GM12878 (cell line): ENCODE data around the gene GALC. TPM values are rescaled to one million over a fixed set of nuclear protein-coding genes. Genes with fewer than 3 reads are reported as not detected.

Experiments
- ATAC-seq: fragments of 200-7000 bp; cut with Tn5 transposase; 3 replicates; pipeline ENCODE4 v1.9.1; 2020; ENCODE audit warnings: mild to moderate bottlenecking, moderate library complexity
- BruUV-seq: library from RNA; stranded (reverse); fragments of 400-500 nt; replicated peaks from 2 replicates; lab custom pipeline; 2021; lab: Mats Ljungman, UMichigan
- CTCF ChIA-PET: fragments of 300-600 bp; sonication (Branson Sonifier 250); formaldehyde crosslinking; extraction: SDS; loops from one replicate; lab custom pipeline; 2021; ENCODE audit warnings: inconsistent platforms; lab: Yijun Ruan, JAX
- POLR2A ChIA-PET: fragments of 350-600 bp; formaldehyde crosslinking; extraction: SDS; loops from one replicate; lab custom pipeline; 2021; ENCODE audit warnings: inconsistent platforms; lab: Charles Lee
- RAD21 ChIA-PET: fragments of 300-600 bp; sonication (Branson Sonifier 250); formaldehyde crosslinking; loops from one replicate; lab custom pipeline; 2023; ENCODE audit warnings: antibody characterized with exemption; ENCODE audit not compliant: unreplicated experiment; lab: Charles Lee
- SMC1A ChIA-PET: fragments of 300-600 bp; sonication (Branson Sonifier 250); formaldehyde crosslinking; loops from one replicate; lab custom pipeline; 2023; ENCODE audit not compliant: unreplicated experiment, uncharacterized antibody; lab: Charles Lee
- DNase-seq: peaks from one replicate; pipeline ENCODE4 v3.0.0-alpha.2; 2011; ENCODE audit warnings: low read depth, low spot score
- FAIRE-seq: peaks from 3 replicates; lab custom pipeline; 2011; peaks lifted over from hg19 to GRCh38; lab: Jason Lieb, UNC
- H2AFZ ChIP-seq: 2 replicates; pipeline ENCODE4 v1.6.0; 2011; ENCODE audit warnings: low read depth, low read length, control low read depth; ENCODE audit not compliant: control insufficient read depth
- H3K27ac ChIP-seq: 2 replicates; pipeline ENCODE4 v1.5.1; 2011; ENCODE audit warnings: control low read depth; ENCODE audit not compliant: control insufficient read depth, insufficient read depth
- H3K27me3 ChIP-seq, 2 experiments: replicated peaks in 1 of 2; 2 replicates each; pipeline versions ENCODE4 v1.6.0 to v1.6.1; 2011; ENCODE audit warnings: low read length in 1 of 2; ENCODE audit not compliant: control insufficient read depth in 2 of 2, insufficient read depth in 2 of 2
- H3K36me3 ChIP-seq, 2 experiments: 2 replicates each; pipeline ENCODE4 v1.5.1; 2011; ENCODE audit warnings: low read length in 1 of 2; ENCODE audit not compliant: control insufficient read depth in 2 of 2, insufficient read depth in 2 of 2
- H3K4me1 ChIP-seq: 2 replicates; pipeline ENCODE4 v1.6.1; 2011; ENCODE audit warnings: mild to moderate bottlenecking, low read length, moderate library complexity, mixed read lengths; ENCODE audit not compliant: control insufficient read depth, insufficient read depth
- H3K4me2 ChIP-seq: 2 replicates; pipeline ENCODE4 v1.6.0; 2011; ENCODE audit warnings: control low read depth; ENCODE audit not compliant: control insufficient read depth, insufficient read depth
- H3K4me3 ChIP-seq: fragments of 200-600 bp; sonication (generic); 2 replicates; pipeline ENCODE4 v1.5.1; 2016
- H3K79me2 ChIP-seq: 2 replicates; pipeline ENCODE4 v1.6.0; 2011; ENCODE audit warnings: low read length; ENCODE audit not compliant: control insufficient read depth, insufficient read depth
- H3K9ac ChIP-seq: 2 replicates; pipeline ENCODE4 v1.8.0; 2011; ENCODE audit warnings: low read length, control low read depth, mixed read lengths; ENCODE audit not compliant: control insufficient read depth, insufficient read depth
- H3K9me3 ChIP-seq: replicated peaks from 3 replicates; pipeline ENCODE4 v1.5.1; 2011; ENCODE audit warnings: mild to moderate bottlenecking, low read length; ENCODE audit not compliant: control insufficient read depth, insufficient read depth
- H4K20me1 ChIP-seq: 2 replicates; pipeline ENCODE4 v1.6.0; 2011; ENCODE audit not compliant: control insufficient read depth, insufficient read depth
- NR2F1 ChIP-seq: fragments of 450-650 bp; conservative IDR thresholded peaks from 2 replicates; pipeline ENCODE4 v1.6.1; 2017; ENCODE audit warnings: mild to moderate bottlenecking
- PAX5 ChIP-seq: IDR thresholded peaks from 2 replicates; pipeline ENCODE4 v1.6.1; 2011; ENCODE audit warnings: low read depth, low read length, borderline replicate concordance
- PAX8 ChIP-seq: fragments of 450-650 bp; IDR thresholded peaks from 2 replicates; pipeline ENCODE4 v1.6.1; 2017; ENCODE audit warnings: mild to moderate bottlenecking, moderate library complexity
- RAD51 ChIP-seq: fragments of 450-650 bp; IDR thresholded peaks from 2 replicates; pipeline ENCODE4 v1.6.1; 2016; ENCODE audit warnings: moderate library complexity, mild to moderate bottlenecking, inconsistent platforms
- RELA ChIP-seq: fragments of 450-650 bp; IDR thresholded peaks from 2 replicates; pipeline ENCODE4 v1.8.0; 2014; ENCODE audit warnings: borderline replicate concordance; ENCODE audit not compliant: partially characterized antibody
- WRNIP1 ChIP-seq: IDR thresholded peaks from 2 replicates; pipeline ENCODE4 v1.6.1; 2011; ENCODE audit warnings: low read depth, low read length, improper control_type of control experiment, borderline replicate concordance
- YBX1 ChIP-seq: fragments of 450-650 bp; IDR thresholded peaks from 2 replicates; pipeline ENCODE4 v1.6.1; 2016; ENCODE audit warnings: antibody characterized with exemption
- ZNF207 ChIP-seq: fragments of 450-650 bp; IDR thresholded peaks from 2 replicates; pipeline ENCODE4 v1.6.1; 2014; ENCODE audit warnings: antibody characterized with exemption, mild to moderate bottlenecking, borderline replicate concordance
- ZSCAN29 ChIP-seq: fragments of 450-650 bp; IDR thresholded peaks from 2 replicates; pipeline ENCODE4 v1.6.1; 2017; ENCODE audit warnings: mild to moderate bottlenecking, moderate library complexity
- WGBS: methylation state at CpG from one replicate; pipeline ENCODE4 v1.1.6; 2016; ENCODE audit warnings: low lambda C conversion rate; ENCODE audit not compliant: insufficient replicate concordance, insufficient coverage; ENCODE audit errors: missing lambda C conversion rate; 5-methylcytosine and 5-hydroxymethylcytosine counted together
- in situ Hi-C: fragments of 300-500 bp; cut with MboI; formaldehyde crosslinking; loops from 9 replicates; pipeline ENCODE4 v1.14.3; 2018; ENCODE audit warnings: mixed read lengths
- intact Hi-C: fragments of 100-400 bp; cut with micrococcal nuclease; formaldehyde crosslinking; loops from one replicate; pipeline ENCODE4 v1.14.2; 2022; ENCODE audit not compliant: unreplicated experiment
- polyA plus RNA-seq, 11 experiments: library from polyadenylated mRNA; depleted of rRNA in 4 of 11; unstranded in 6 of 11; stranded (reverse) in 5 of 11; fragments of >200 nt; fragmentation: Nextera tagmentation in 4 of 11; fragmentation: Illumina TruSeq in 1 of 11; extraction: Ambion mirVana in 4 of 11; extraction: Trizol in 1 of 11; gene quantifications; 1 replicate in 1 of 11; 2 replicates in 10 of 11; pipeline versions ENCODE4 v1.2.1 to v1.2.3, GENCODE V29; 2011 to 2016; ENCODE audit warnings: inconsistent platforms in 2 of 11, missing spikeins in 2 of 11, low read depth in 1 of 11
- total RNA-seq, 4 experiments: library from RNA; depleted of rRNA in 3 of 4; stranded (reverse); fragments of >200 nt in 3 of 4; fragmentation: Illumina TruSeq in 1 of 4; extraction: Trizol in 1 of 4; gene quantifications; 2 replicates each; pipeline versions ENCODE4 v1.2.1 to v1.2.3, GENCODE V29; 2013 to 2021
- TF ChIP-seq, protein P1 (sequence below): IDR thresholded peaks from 2 replicates; pipeline ENCODE4 v1.6.1; 2012; ENCODE audit warnings: low read depth, low read length, improper control_type of control experiment
- TF ChIP-seq, protein P2 (sequence below): IDR thresholded peaks from 2 replicates; pipeline ENCODE4 v1.6.1; 2011; ENCODE audit warnings: low read depth, low read length, improper control_type of control experiment, borderline replicate concordance
- TF ChIP-seq, protein P3 (sequence below): fragments of 450-650 bp; IDR thresholded peaks from 2 replicates; pipeline ENCODE4 v1.6.1; 2017; ENCODE audit warnings: mild to moderate bottlenecking, moderate library complexity

GALC gene
- total and polyA plus RNA-seq, 10 of the 15 experiments (the other 5 are each of a cell fraction or from before 2014, with no cell fraction given), result 1.3 to 14.0 (median 4.5) TPM

DNA sequence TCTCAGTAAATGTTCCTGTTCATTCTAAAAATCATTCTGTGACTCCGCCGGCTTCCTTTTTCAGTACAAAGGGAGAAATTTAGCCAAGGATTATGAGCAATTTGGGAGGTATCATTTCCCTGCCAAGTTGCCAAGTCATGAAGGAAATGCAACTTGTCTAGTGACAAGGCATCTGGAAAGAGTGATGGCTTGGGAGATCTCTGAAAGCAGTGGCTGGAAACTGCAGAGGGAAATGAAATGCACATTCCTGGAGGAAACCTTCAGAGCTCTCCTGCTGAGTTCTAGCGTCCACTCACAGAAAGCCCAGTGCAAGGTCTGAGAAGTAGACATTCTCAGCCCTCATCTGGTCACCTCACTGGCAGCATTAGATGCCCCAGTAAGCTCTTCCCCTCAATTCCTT, 91.7 kb downstream of the GALC start:
- Histone ChIP-seq H3K4me2 (no peak overlapping the region), H3K79me2 (no peaks in the 10 kb centered on the region), H4K20me1 (no peaks in the 10 kb centered on the region), H3K36me3 (no peaks in the 10 kb centered on the region), H3K4me3 (no peak overlapping the region), H3K4me1 (no peaks in the 10 kb centered on the region), H3K27ac (no peak overlapping the region), H3K9ac (no peak overlapping the region), H2AFZ (no peak overlapping the region), H3K9me3 (no peaks in the 10 kb centered on the region), H3K27me3 (no peaks in the 10 kb centered on the region)
- CTCF ChIA-PET, result interaction anchor here (1.1 to 8.3 kb wide), 2 partner anchors 98 to 155 kb away, joined by 4 to 119 read pairs; no protein-coding TSS in a partner anchor
- RAD21 ChIA-PET, result no interaction called here
- intact Hi-C loops, result no loop called here
- no TSS peak for BruUV-seq
- FAIRE-seq, result no peak
- in situ Hi-C loops, result no loop called here
- TF ChIP-seq RAD51, result no peak
- TF ChIP-seq ZSCAN29, result no peak
- SMC1A ChIA-PET, result no interaction called here
- no peak for ATAC-seq
- 62% methylated on average over 3 of the region's 3 CpGs for WGBS
- DNase-seq, result no peak
- POLR2A ChIA-PET, result no interaction called here

DNA sequence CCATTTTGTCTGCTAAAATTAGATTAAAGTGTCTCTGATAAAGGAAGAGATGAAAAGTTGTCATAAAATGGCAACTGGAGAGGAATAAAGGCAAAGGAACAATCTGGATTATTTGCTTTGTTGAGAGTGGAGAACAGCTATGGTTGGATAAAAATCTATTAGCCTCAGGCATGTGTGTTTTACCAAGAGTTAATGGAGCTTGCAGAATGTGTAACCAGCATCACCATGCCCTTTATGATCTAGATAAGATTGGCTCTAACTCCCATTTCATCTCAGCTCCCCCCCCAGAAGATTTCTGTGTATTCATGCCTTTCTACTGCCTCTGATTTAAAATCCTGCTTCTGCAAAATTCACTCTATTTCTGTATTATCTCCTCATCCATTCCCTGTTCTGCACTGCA, 93.8 kb downstream of the GALC start:
- Histone ChIP-seq H3K27me3 (no peaks in the 10 kb centered on the region), H3K4me3 (no peak overlapping the region), H3K4me1 (no peaks in the 10 kb centered on the region), H3K9ac (no peak overlapping the region), H3K27ac (no peak overlapping the region), H4K20me1 (no peaks in the 10 kb centered on the region), H3K9me3 (no peaks in the 10 kb centered on the region), H3K79me2 (no peaks in the 10 kb centered on the region), H2AFZ (no peak overlapping the region), H3K4me2 (no peak overlapping the region), H3K36me3 (no peaks in the 10 kb centered on the region)
- RAD21 ChIA-PET, result interaction anchor here (1.1 kb wide), 1 partner anchor 153 kb away, joined by 3 read pairs; no protein-coding TSS in a partner anchor
- ATAC-seq (no peak), FAIRE-seq (no peak), DNase-seq (no peak)
- intact Hi-C loops (no loop called here), in situ Hi-C loops (loop anchor here (5.0 kb wide), 1 partner anchor 157 kb away; no protein-coding TSS in a partner anchor)
- no TSS peak for BruUV-seq
- CTCF ChIA-PET, result interaction anchor here (1.3 to 8.3 kb wide), 4 partner anchors 11 to 153 kb away, joined by 3 to 119 read pairs (median 4); no protein-coding TSS in a partner anchor
- SMC1A ChIA-PET, result interaction anchor here (0.6 to 0.7 kb wide), 2 partner anchors 151 to 340 kb away, joined by 3 read pairs; no protein-coding TSS in a partner anchor
- POLR2A ChIA-PET, result no interaction called here
- TF ChIP-seq, protein P1, sequence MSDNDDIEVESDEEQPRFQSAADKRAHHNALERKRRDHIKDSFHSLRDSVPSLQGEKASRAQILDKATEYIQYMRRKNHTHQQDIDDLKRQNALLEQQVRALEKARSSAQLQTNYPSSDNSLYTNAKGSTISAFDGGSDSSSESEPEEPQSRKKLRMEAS, result no peak
- TF ChIP-seq PAX5 (no peak), NR2F1 (no peak), YBX1 (no peak), RELA (no peak), ZNF207 (no peak), WRNIP1 (no peak), PAX8 (no peak)
- TF ChIP-seq, protein P2, sequence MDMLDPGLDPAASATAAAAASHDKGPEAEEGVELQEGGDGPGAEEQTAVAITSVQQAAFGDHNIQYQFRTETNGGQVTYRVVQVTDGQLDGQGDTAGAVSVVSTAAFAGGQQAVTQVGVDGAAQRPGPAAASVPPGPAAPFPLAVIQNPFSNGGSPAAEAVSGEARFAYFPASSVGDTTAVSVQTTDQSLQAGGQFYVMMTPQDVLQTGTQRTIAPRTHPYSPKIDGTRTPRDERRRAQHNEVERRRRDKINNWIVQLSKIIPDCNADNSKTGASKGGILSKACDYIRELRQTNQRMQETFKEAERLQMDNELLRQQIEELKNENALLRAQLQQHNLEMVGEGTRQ, result no peak
- TF ChIP-seq, protein P3, sequence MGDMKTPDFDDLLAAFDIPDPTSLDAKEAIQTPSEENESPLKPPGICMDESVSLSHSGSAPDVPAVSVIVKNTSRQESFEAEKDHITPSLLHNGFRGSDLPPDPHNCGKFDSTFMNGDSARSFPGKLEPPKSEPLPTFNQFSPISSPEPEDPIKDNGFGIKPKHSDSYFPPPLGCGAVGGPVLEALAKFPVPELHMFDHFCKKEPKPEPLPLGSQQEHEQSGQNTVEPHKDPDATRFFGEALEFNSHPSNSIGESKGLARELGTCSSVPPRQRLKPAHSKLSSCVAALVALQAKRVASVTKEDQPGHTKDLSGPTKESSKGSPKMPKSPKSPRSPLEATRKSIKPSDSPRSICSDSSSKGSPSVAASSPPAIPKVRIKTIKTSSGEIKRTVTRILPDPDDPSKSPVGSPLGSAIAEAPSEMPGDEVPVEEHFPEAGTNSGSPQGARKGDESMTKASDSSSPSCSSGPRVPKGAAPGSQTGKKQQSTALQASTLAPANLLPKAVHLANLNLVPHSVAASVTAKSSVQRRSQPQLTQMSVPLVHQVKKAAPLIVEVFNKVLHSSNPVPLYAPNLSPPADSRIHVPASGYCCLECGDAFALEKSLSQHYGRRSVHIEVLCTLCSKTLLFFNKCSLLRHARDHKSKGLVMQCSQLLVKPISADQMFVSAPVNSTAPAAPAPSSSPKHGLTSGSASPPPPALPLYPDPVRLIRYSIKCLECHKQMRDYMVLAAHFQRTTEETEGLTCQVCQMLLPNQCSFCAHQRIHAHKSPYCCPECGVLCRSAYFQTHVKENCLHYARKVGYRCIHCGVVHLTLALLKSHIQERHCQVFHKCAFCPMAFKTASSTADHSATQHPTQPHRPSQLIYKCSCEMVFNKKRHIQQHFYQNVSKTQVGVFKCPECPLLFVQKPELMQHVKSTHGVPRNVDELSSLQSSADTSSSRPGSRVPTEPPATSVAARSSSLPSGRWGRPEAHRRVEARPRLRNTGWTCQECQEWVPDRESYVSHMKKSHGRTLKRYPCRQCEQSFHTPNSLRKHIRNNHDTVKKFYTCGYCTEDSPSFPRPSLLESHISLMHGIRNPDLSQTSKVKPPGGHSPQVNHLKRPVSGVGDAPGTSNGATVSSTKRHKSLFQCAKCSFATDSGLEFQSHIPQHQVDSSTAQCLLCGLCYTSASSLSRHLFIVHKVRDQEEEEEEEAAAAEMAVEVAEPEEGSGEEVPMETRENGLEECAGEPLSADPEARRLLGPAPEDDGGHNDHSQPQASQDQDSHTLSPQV, result no peak
